Panc1 (cell line): ENCODE measurements around the gene WFDC5.

Source experiments
- POLR2AphosphoS5 ChIP-seq: IDR thresholded peaks from 2 replicates; pipeline ENCODE4 v1.6.1; 2012; ENCODE audit warnings: mild to moderate bottlenecking, low read depth, low read length, moderate library complexity
- SIN3A ChIP-seq: IDR thresholded peaks from 2 replicates; pipeline ENCODE4 v1.6.1; 2012; ENCODE audit warnings: low read depth, mild to moderate bottlenecking, low read length, moderate library complexity, borderline replicate concordance; ENCODE audit not compliant: insufficient read depth
- TF ChIP-seq, protein P1 (sequence below): fragments of 450-650 bp; IDR thresholded peaks from 2 replicates; pipeline ENCODE4 v1.5.1; 2017; ENCODE audit warnings: mild to moderate bottlenecking

DNA sequence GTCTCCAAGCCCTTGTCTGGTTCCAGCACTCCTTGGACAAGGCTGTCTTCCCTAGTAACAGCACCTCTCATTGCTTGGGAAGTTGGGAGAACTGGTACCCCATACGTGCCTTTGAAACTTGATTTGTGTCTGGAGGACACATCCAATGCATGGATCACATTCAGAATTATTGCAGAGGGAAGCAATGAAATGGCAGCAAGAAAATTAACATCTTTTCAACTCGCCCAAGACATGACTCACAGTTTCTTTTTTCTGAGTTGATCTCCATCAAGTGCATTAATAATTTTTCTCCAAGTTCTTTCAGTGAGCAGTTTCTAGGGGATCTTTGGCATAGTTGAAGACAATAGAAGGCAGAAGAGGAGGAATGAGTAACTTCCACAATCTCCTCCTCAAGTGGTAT, 37.4 kb upstream of the WFDC5 start:
- TF ChIP-seq, protein P1, sequence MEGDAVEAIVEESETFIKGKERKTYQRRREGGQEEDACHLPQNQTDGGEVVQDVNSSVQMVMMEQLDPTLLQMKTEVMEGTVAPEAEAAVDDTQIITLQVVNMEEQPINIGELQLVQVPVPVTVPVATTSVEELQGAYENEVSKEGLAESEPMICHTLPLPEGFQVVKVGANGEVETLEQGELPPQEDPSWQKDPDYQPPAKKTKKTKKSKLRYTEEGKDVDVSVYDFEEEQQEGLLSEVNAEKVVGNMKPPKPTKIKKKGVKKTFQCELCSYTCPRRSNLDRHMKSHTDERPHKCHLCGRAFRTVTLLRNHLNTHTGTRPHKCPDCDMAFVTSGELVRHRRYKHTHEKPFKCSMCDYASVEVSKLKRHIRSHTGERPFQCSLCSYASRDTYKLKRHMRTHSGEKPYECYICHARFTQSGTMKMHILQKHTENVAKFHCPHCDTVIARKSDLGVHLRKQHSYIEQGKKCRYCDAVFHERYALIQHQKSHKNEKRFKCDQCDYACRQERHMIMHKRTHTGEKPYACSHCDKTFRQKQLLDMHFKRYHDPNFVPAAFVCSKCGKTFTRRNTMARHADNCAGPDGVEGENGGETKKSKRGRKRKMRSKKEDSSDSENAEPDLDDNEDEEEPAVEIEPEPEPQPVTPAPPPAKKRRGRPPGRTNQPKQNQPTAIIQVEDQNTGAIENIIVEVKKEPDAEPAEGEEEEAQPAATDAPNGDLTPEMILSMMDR = no peak
- TF ChIP-seq POLR2AphosphoS5 = no peak
- no peak for TF ChIP-seq SIN3A
